Measurements from ENCODE around the gene TNS3.

GRCh38 chr7:47239034-47239433, 342.9 kb downstream of the TNS3 start:
- TF ChIP-seq EZH2phosphoT487 (IDR thresholded peaks at IDR 0.05; ENCODE audit: borderline replicate concordance, low read length) = no peak
- TF ChIP-seq CTCF (IDR thresholded peaks at IDR 0.05; ENCODE audit: low read depth, low read length, poor library complexity, severe bottlenecking) = no peak

Measured in DOHH2 (cell line).